Measurements from ENCODE around the gene CLIC4. TPM values are rescaled to one million over a fixed set of nuclear protein-coding genes. Genes with fewer than 3 reads are reported as not detected.

The CLIC4 gene
- polyA plus RNA-seq, 3 donors: 9.7 to 38.1 (median 24.6) TPM

GRCh38 chr1:24828887-24829192 is 83.6 kb downstream of the CLIC4 start:
- Histone ChIP-seq H3K79me2 (ENCODE audit: insufficient read depth, low read length) (no peaks in the 10 kb centered on the region), H3K4me3 (replicated peaks in 1 of 3; ENCODE audit: low read depth in 2 of 3, low read length in 3 of 3) (no peak overlapping the region), H2AFZ (ENCODE audit: insufficient read depth, low read depth, low read length, poor library complexity, severe bottlenecking) (no peak overlapping the region), H3K36me3 (replicated peaks in 1 of 2; ENCODE audit: control insufficient read depth in 1 of 2, insufficient read depth in 2 of 2, low read length in 2 of 2) (peaks cover 4% of the 10 kb centered on the region in 2 donors), H3K27me3 (ENCODE audit: control insufficient read depth in 2 of 2, insufficient read depth in 2 of 2, low read length in 2 of 2) (no peaks in the 10 kb centered on the region), H4K20me1 (ENCODE audit: insufficient read depth, low read length) (peaks cover 10% of the 10 kb centered on the region), H3K4me1 (ENCODE audit: control insufficient read depth in 1 of 2, insufficient read depth in 2 of 2, low read length in 2 of 2) (no peaks in the 10 kb centered on the region), H3K27ac (ENCODE audit: low read depth in 1 of 2, low read length in 2 of 2) (no peak overlapping the region), H3K4me2 (replicated peaks; ENCODE audit: extremely low read depth, low read length, poor library complexity, severe bottlenecking) (no peak overlapping the region), H3K9ac (ENCODE audit: insufficient read depth, low read length, poor library complexity, severe bottlenecking) (no peak overlapping the region), H3K9me3 (replicated peaks in 1 of 2; ENCODE audit: control insufficient read depth in 1 of 2, insufficient read depth in 1 of 2, low read length in 2 of 2) (no peaks in the 10 kb centered on the region)
- no peak for TF ChIP-seq CTCF (IDR thresholded peaks at IDR 0.05)
- peaks cover 5% of the 10 kb centered on the region for H3K4me1 Mint-ChIP-seq
- intact Hi-C loops (cut with micrococcal nuclease): loop anchor here in 1 of 2 donors (10.0 kb wide), 1 partner anchor 74 kb away; no protein-coding TSS in a partner anchor
- peaks cover 16 to 20% of the 10 kb centered on the region in 2 donors for H3K36me3 Mint-ChIP-seq
- WGBS (ENCODE audit: insufficient coverage): no CpG with 5 or more reads among the region's 2 CpGs
- no peak overlapping the region for H3K4me3 Mint-ChIP-seq
- DNase-seq: no peak
- H3K27ac Mint-ChIP-seq: no peak overlapping the region
- H3K27me3 Mint-ChIP-seq (ENCODE audit: low read depth in 3 of 3): peaks cover 0 to 2% (median 0%) of the 10 kb centered on the region in 3 donors
- H3K9me3 Mint-ChIP-seq: no peaks in the 10 kb centered on the region

GRCh38 chr1:24830680-24831272 is 85.5 kb downstream of the CLIC4 start:
- H3K36me3 Mint-ChIP-seq: peaks cover 16 to 20% of the 10 kb centered on the region in 2 donors
- no peak overlapping the region for H3K4me2 ChIP-seq (replicated peaks; ENCODE audit: extremely low read depth, low read length, poor library complexity, severe bottlenecking)
- no peak overlapping the region for H3K4me3 Mint-ChIP-seq
- no peaks in the 10 kb centered on the region for H3K27me3 Mint-ChIP-seq (ENCODE audit: low read depth in 3 of 3)
- peak; percentile 41 to 73 (median 57) for DNase-seq
- peaks cover 4% of the 10 kb centered on the region in 2 donors for H3K36me3 ChIP-seq (replicated peaks in 1 of 2; ENCODE audit: control insufficient read depth in 1 of 2, insufficient read depth in 2 of 2, low read length in 2 of 2)
- no peaks in the 10 kb centered on the region for H3K27me3 ChIP-seq (ENCODE audit: control insufficient read depth in 2 of 2, insufficient read depth in 2 of 2, low read length in 2 of 2)
- no peaks in the 10 kb centered on the region for H3K9me3 ChIP-seq (replicated peaks in 1 of 2; ENCODE audit: control insufficient read depth in 1 of 2, insufficient read depth in 1 of 2, low read length in 2 of 2)
- no peaks in the 10 kb centered on the region for H3K9me3 Mint-ChIP-seq
- no CpG with 5 or more reads among the region's 3 CpGs for WGBS (ENCODE audit: insufficient coverage)
- H3K27ac Mint-ChIP-seq: no peak overlapping the region
- H3K9ac ChIP-seq (ENCODE audit: insufficient read depth, low read length, poor library complexity, severe bottlenecking): no peak overlapping the region
- H3K4me1 ChIP-seq (ENCODE audit: control insufficient read depth in 1 of 2, insufficient read depth in 2 of 2, low read length in 2 of 2): no peaks in the 10 kb centered on the region
- peak; percentile 94 for TF ChIP-seq CTCF (IDR thresholded peaks at IDR 0.05)
- H3K4me1 Mint-ChIP-seq: peaks cover 4% of the 10 kb centered on the region
- no peak overlapping the region for H3K4me3 ChIP-seq (replicated peaks in 1 of 3; ENCODE audit: low read depth in 2 of 3, low read length in 3 of 3)
- intact Hi-C loops (cut with micrococcal nuclease): loop anchor here (2.0 kb wide), 1 partner anchor 142 kb away; no protein-coding TSS in a partner anchor
- no peak overlapping the region for H2AFZ ChIP-seq (ENCODE audit: insufficient read depth, low read depth, low read length, poor library complexity, severe bottlenecking)
- H3K79me2 ChIP-seq (ENCODE audit: insufficient read depth, low read length): no peaks in the 10 kb centered on the region
- no peak overlapping the region for H3K27ac ChIP-seq (ENCODE audit: low read depth in 1 of 2, low read length in 2 of 2)
- H4K20me1 ChIP-seq (ENCODE audit: insufficient read depth, low read length): peaks cover 10% of the 10 kb centered on the region
